HG02973 (cell line): ENCODE results near the gene UNC93B1.

Experiments
- ATAC-seq: cut with Tn5 transposase; IDR thresholded peaks from one replicate; pipeline ENCODE4 v1.9.1; 2021; ENCODE audit warnings: moderate library complexity; ENCODE audit not compliant: unreplicated experiment

The UNC93B1 gene

GRCh38 chr11:68003846-68004550, at the start of gene UNC93B1:
TSS of gene UNC93B1 (minus strand) at chr11:68004097. CDS start at chr11:68004043, 54 bp downstream.
- ATAC-seq: peak; percentile 40

- no peak for ATAC-seq
Measured at GRCh38 chr11:68053117-68053516, 49.2 kb upstream of the UNC93B1 start.

GRCh38 chr11:68052137-68052873, 48.4 kb upstream of the UNC93B1 start:
- no peak for ATAC-seq

GRCh38 chr11:68051191-68052136, 47.6 kb upstream of the UNC93B1 start:
- no peak for ATAC-seq

- no peak for ATAC-seq
Measured at GRCh38 chr11:68050371-68050841, 46.5 kb upstream of the UNC93B1 start.

GRCh38 chr11:68049509-68050370, 45.8 kb upstream of the UNC93B1 start:
- ATAC-seq: no peak

- ATAC-seq: no peak
Measured at GRCh38 chr11:68048681-68049508, 45.0 kb upstream of the UNC93B1 start.

- no peak for ATAC-seq
Measured at GRCh38 chr11:68047437-68048290, 43.8 kb upstream of the UNC93B1 start.

GRCh38 chr11:68044898-68045351, 41.0 kb upstream of the UNC93B1 start:
- ATAC-seq: no peak

- ATAC-seq: no peak
Measured at GRCh38 chr11:68044145-68044813, 40.4 kb upstream of the UNC93B1 start.

GRCh38 chr11:68043349-68044144, 39.6 kb upstream of the UNC93B1 start:
- no peak for ATAC-seq

- ATAC-seq: no peak
Measured at GRCh38 chr11:68043029-68043348, 39.1 kb upstream of the UNC93B1 start.

GRCh38 chr11:68042219-68043028, 38.5 kb upstream of the UNC93B1 start:
- ATAC-seq: no peak

- no peak for ATAC-seq
Measured at GRCh38 chr11:68041617-68042218, 37.8 kb upstream of the UNC93B1 start.

GRCh38 chr11:68040957-68041591, 37.2 kb upstream of the UNC93B1 start:
- no peak for ATAC-seq
